Hepatic stellate cell (primary cell): Measurements from ENCODE around the gene AP3B2.
"Not testable (repeated sequence)": the region's sequence is repeated elsewhere in the genome, so short reads cannot be mapped to it uniquely, and the experiment has no call there.

ENCODE experiments used
- DNase-seq: peaks from one replicate; pipeline ENCODE4 v3.0.0; 2011; ENCODE audit warnings: low spot score

Gene AP3B2

GRCh38 chr15:82649226-82649999, 60.3 kb downstream of the AP3B2 start:
- DNase-seq: no peak

GRCh38 chr15:82648257-82649103, 61.2 kb downstream of the AP3B2 start:
- no peak for DNase-seq

GRCh38 chr15:82647835-82648256, 61.8 kb downstream of the AP3B2 start:
- no peak for DNase-seq

- DNase-seq: peak; percentile 53
Measured at GRCh38 chr15:82647045-82647834, 62.4 kb downstream of the AP3B2 start, which contains the start of gene CPEB1. CPEB1 (minus strand) TSS chr15:82647363; CDS start chr15:82628459, 18,904 bp downstream.

- no peak for DNase-seq
Measured at GRCh38 chr15:82646250-82647044, 63.2 kb downstream of the AP3B2 start.

GRCh38 chr15:82644967-82645852, 64.5 kb downstream of the AP3B2 start:
- not testable (repeated sequence) for DNase-seq

GRCh38 chr15:82643992-82644391, 65.7 kb downstream of the AP3B2 start:
- no peak for DNase-seq

GRCh38 chr15:82642656-82643055, 67.0 kb downstream of the AP3B2 start:
- no peak for DNase-seq

- DNase-seq: no peak
Measured at GRCh38 chr15:82641129-82641798, 68.4 kb downstream of the AP3B2 start.

GRCh38 chr15:82640672-82641071, 69.0 kb downstream of the AP3B2 start:
- no peak for DNase-seq

- DNase-seq: no peak
Measured at GRCh38 chr15:82635798-82636197, 73.9 kb downstream of the AP3B2 start.

GRCh38 chr15:82630033-82630432, 79.6 kb downstream of the AP3B2 start:
- no peak for DNase-seq

- no peak for DNase-seq
Measured at GRCh38 chr15:82625136-82625535, 84.5 kb downstream of the AP3B2 start.

GRCh38 chr15:82624438-82624837, 85.2 kb downstream of the AP3B2 start:
- no peak for DNase-seq

- DNase-seq: no peak
Measured at GRCh38 chr15:82624008-82624407, 85.7 kb downstream of the AP3B2 start.

GRCh38 chr15:82621970-82622369, 87.7 kb downstream of the AP3B2 start:
- no peak for DNase-seq

GRCh38 chr15:82613747-82614146, 95.9 kb downstream of the AP3B2 start:
- no peak for DNase-seq

- no peak for DNase-seq
Measured at GRCh38 chr15:82611348-82611747, 98.3 kb downstream of the AP3B2 start.
